ENCODE measurements around the gene TBC1D4.

GRCh38 chr13:75330770-75331169 is 151.2 kb downstream of the TBC1D4 start:
- TF ChIP-seq CTCF (IDR thresholded peaks at IDR 0.05; ENCODE audit: poor library complexity, severe bottlenecking) (no peak), EZH2 (IDR thresholded peaks at IDR 0.05; ENCODE audit: borderline replicate concordance, insufficient read depth, low read length, poor library complexity, severe bottlenecking) (no peak), EP300 (conservative IDR thresholded peaks at IDR 0.05; ENCODE audit: poor library complexity, severe bottlenecking) (no peak), REST (IDR thresholded peaks at IDR 0.05; ENCODE audit: borderline replicate concordance) (no peak), RAD21 (conservative IDR thresholded peaks at IDR 0.05) (no peak), SMC3 (conservative IDR thresholded peaks at IDR 0.05; ENCODE audit: poor library complexity) (no peak), TAF1 (IDR thresholded peaks at IDR 0.05; ENCODE audit: low read depth) (no peak)
